HCT116 (cell line): ENCODE data around the gene KRTAP10-1. TPM values are rescaled to one million over a fixed set of nuclear protein-coding genes. Genes with fewer than 3 reads are reported as not detected.

Experiments
- ATAC-seq: fragments of 200-7000 bp; cut with Tn5 transposase; 2 replicates; pipeline ENCODE4 v1.9.1; 2020; ENCODE audit warnings: mild to moderate bottlenecking, moderate library complexity
- BruUV-seq: library from RNA; stranded (reverse); fragments of 400-500 nt; replicated peaks from 2 replicates; lab custom pipeline; 2021; lab: Mats Ljungman, UMichigan
- CTCF ChIA-PET: fragments of 300-600 bp; sonication (Branson Sonifier 250); formaldehyde crosslinking; loops from one replicate; lab custom pipeline; 2021; ENCODE audit warnings: antibody characterized with exemption; lab: Charles Lee
- POLR2A ChIA-PET: fragments of 300-600, 350-600 bp; sonication (Branson Sonifier 250); formaldehyde crosslinking; loops from one replicate; lab custom pipeline; 2021; ENCODE audit warnings: antibody characterized with exemption; lab: Charles Lee
- RAD21 ChIA-PET, 2 experiments: fragments of 300-600 bp; sonication (Branson Sonifier 250); formaldehyde crosslinking; loops; one replicate each; lab custom pipeline; 2023; ENCODE audit warnings: low total read pairs in 2 of 2; ENCODE audit not compliant: uncharacterized antibody in 2 of 2, unreplicated experiment in 2 of 2, low non-redundant PET in 1 of 2; lab: Charles Lee
- DNase-seq: peaks from one replicate; pipeline ENCODE4 v3.0.0-alpha.2; 2010; ENCODE audit warnings: low read depth, low spot score
- H2AFZ ChIP-seq: fragments of 200-600 bp; shearing (Covaris generic), sonication (generic); 2 replicates; pipeline ENCODE4 v1.6.1; 2017; ENCODE audit warnings: low read depth, mixed run types, mixed read lengths, antibody characterized with exemption, low read length; ENCODE audit not compliant: poor library complexity, severe bottlenecking
- H3K27ac ChIP-seq: 2 replicates; pipeline ENCODE4 v1.5.1; 2012; ENCODE audit warnings: low read depth, low read length
- H3K27me3 ChIP-seq: fragments of 200-600 bp; sonication (generic); 2 replicates; pipeline ENCODE4 v1.6.1; 2016; ENCODE audit warnings: mixed run types, low read length, mixed read lengths; ENCODE audit not compliant: insufficient read depth
- H3K36me3 ChIP-seq, 2 experiments: fragments of 200-500 bp in 1 of 2; fragments of 200-600 bp in 1 of 2; sonication (Bioruptor generic) in 1 of 2; sonication (generic) in 1 of 2; 2 replicates each; pipeline versions ENCODE4 v1.5.1 to v1.6.1; 2014 to 2016; ENCODE audit warnings: low read length in 2 of 2, inconsistent platforms in 1 of 2, mixed read lengths in 1 of 2, mixed run types in 1 of 2; ENCODE audit not compliant: insufficient read depth in 2 of 2, control insufficient read depth in 1 of 2
- H3K4me1 ChIP-seq, 2 experiments: fragments of 200-600 bp in 1 of 2; sonication (generic) in 1 of 2; 2 replicates each; pipeline versions ENCODE4 v1.5.1 to v1.6.1; 2012 to 2017; ENCODE audit warnings: low read length in 2 of 2, inconsistent platforms in 1 of 2, mild to moderate bottlenecking in 1 of 2, mixed read lengths in 1 of 2, mixed run types in 1 of 2, moderate library complexity in 1 of 2; ENCODE audit not compliant: insufficient read depth in 2 of 2, control insufficient read depth in 1 of 2
- H3K4me2 ChIP-seq: fragments of 200-600 bp; sonication (generic); 2 replicates; pipeline ENCODE4 v1.6.1; 2017; ENCODE audit warnings: mixed run types, low read length, mixed read lengths
- H3K4me3 ChIP-seq, 2 experiments: fragments of 200-600 bp in 1 of 2; sonication (generic) in 1 of 2; replicated peaks in 1 of 2; 2 replicates each; pipeline ENCODE4 v1.5.1; 2011 to 2016; ENCODE audit warnings: low read length in 2 of 2, control low read depth in 1 of 2, low read depth in 1 of 2, mild to moderate bottlenecking in 1 of 2, mixed read lengths in 1 of 2, mixed run types in 1 of 2
- H3K79me2 ChIP-seq: fragments of 200-600 bp; sonication (generic); 2 replicates; pipeline ENCODE4 v1.6.1; 2017; ENCODE audit warnings: mild to moderate bottlenecking, mixed run types, low read length, moderate library complexity, mixed read lengths; ENCODE audit not compliant: insufficient read depth
- H3K9ac ChIP-seq: fragments of 200-600 bp; sonication (generic); 2 replicates; pipeline ENCODE4 v1.6.1; 2016; ENCODE audit warnings: low read length, mixed read lengths
- H3K9me2 ChIP-seq: fragments of 200-600 bp; sonication (generic), shearing (Covaris generic); 2 replicates; pipeline ENCODE4 v1.6.1; 2017; ENCODE audit warnings: mixed run types, mild to moderate bottlenecking, moderate library complexity; ENCODE audit not compliant: insufficient read depth
- H3K9me3 ChIP-seq, 2 experiments: fragments of 200-500 bp in 1 of 2; fragments of 200-600 bp in 1 of 2; sonication (Bioruptor generic) in 1 of 2; sonication (generic) in 1 of 2; 2 replicates each; pipeline ENCODE4 v1.6.1; 2014 to 2017; ENCODE audit warnings: low read length in 2 of 2, mixed read lengths in 2 of 2, inconsistent platforms in 1 of 2, low read depth in 1 of 2, mild to moderate bottlenecking in 1 of 2, mixed run types in 1 of 2, moderate library complexity in 1 of 2; ENCODE audit not compliant: control insufficient read depth in 1 of 2, insufficient read depth in 1 of 2
- H4K20me1 ChIP-seq: fragments of 200-600 bp; sonication (generic), shearing (Covaris generic); 2 replicates; pipeline ENCODE4 v1.6.1; 2017; ENCODE audit warnings: mixed run types, mild to moderate bottlenecking, moderate library complexity; ENCODE audit not compliant: insufficient read depth
- ATF3 ChIP-seq: IDR thresholded peaks from 2 replicates; pipeline ENCODE4 v1.6.1; 2012
- CBX3 ChIP-seq: IDR thresholded peaks from 2 replicates; pipeline ENCODE4 v1.6.1; 2012; ENCODE audit warnings: low read depth
- CEBPB ChIP-seq: IDR thresholded peaks from 2 replicates; pipeline ENCODE4 v1.6.1; 2012; ENCODE audit warnings: low read depth
- CTCF ChIP-seq, 3 experiments: fragments of 200-600 bp in 1 of 3; sonication (generic) in 1 of 3; IDR thresholded peaks in 2 of 3; conservative IDR thresholded peaks in 1 of 3; 2 replicates each; pipeline ENCODE4 v1.5.1; 2012 to 2017; ENCODE audit warnings: low read depth in 2 of 3, low read length in 2 of 3, antibody characterized with exemption in 1 of 3, borderline replicate concordance in 1 of 3, control low read depth in 1 of 3, mild to moderate bottlenecking in 1 of 3, mixed read lengths in 1 of 3, mixed run types in 1 of 3, moderate library complexity in 1 of 3; ENCODE audit not compliant: insufficient read depth in 1 of 3
- EGR1 ChIP-seq: IDR thresholded peaks from 2 replicates; pipeline ENCODE4 v1.6.1; 2012; ENCODE audit warnings: low read depth
- ELF1 ChIP-seq: IDR thresholded peaks from 2 replicates; pipeline ENCODE4 v1.6.1; 2012; ENCODE audit warnings: low read depth, borderline replicate concordance
- EZH2 ChIP-seq: fragments of 200-600 bp; sonication (generic); IDR thresholded peaks from 2 replicates; pipeline ENCODE4 v1.6.1; 2017; ENCODE audit warnings: antibody characterized with exemption, mixed run types
- EZH2phosphoT487 ChIP-seq: fragments of 200-600 bp; IDR thresholded peaks from 2 replicates; pipeline ENCODE4 v1.6.1; 2018; ENCODE audit warnings: antibody characterized with exemption, borderline replicate concordance
- JUND ChIP-seq: IDR thresholded peaks from 2 replicates; pipeline ENCODE4 v1.6.1; 2012
- POLR2A ChIP-seq: IDR thresholded peaks from 2 replicates; pipeline ENCODE4 v1.7.0; 2011; ENCODE audit warnings: borderline replicate concordance; ENCODE audit not compliant: insufficient read depth, insufficient read length; ENCODE audit errors: extremely low read depth
- POLR2AphosphoS5 ChIP-seq: IDR thresholded peaks from 2 replicates; pipeline ENCODE4 v1.6.1; 2011; ENCODE audit warnings: mild to moderate bottlenecking, low read depth, low read length, moderate library complexity
- RAD21 ChIP-seq: IDR thresholded peaks from 2 replicates; pipeline ENCODE4 v1.6.1; 2012; ENCODE audit warnings: low read depth, mild to moderate bottlenecking
- REST ChIP-seq: IDR thresholded peaks from 2 replicates; pipeline ENCODE4 v1.6.1; 2012; ENCODE audit warnings: low read depth
- SIN3A ChIP-seq: IDR thresholded peaks from 2 replicates; pipeline ENCODE4 v1.6.1; 2012; ENCODE audit warnings: low read depth
- SP1 ChIP-seq: IDR thresholded peaks from 2 replicates; pipeline ENCODE4 v1.6.1; 2012; ENCODE audit warnings: low read depth
- SRF ChIP-seq: IDR thresholded peaks from 2 replicates; pipeline ENCODE4 v1.6.1; 2012; ENCODE audit warnings: low read depth
- YY1 ChIP-seq: IDR thresholded peaks from 2 replicates; pipeline ENCODE4 v1.6.1; 2011; ENCODE audit warnings: low read length, low read depth, moderate library complexity, mild to moderate bottlenecking; ENCODE audit not compliant: insufficient replicate concordance; ENCODE audit errors: extremely low read depth
- ZBTB33 ChIP-seq: IDR thresholded peaks from 2 replicates; pipeline ENCODE4 v1.6.1; 2011; ENCODE audit warnings: mild to moderate bottlenecking, low read length, moderate library complexity; ENCODE audit not compliant: insufficient replicate concordance; ENCODE audit errors: extremely low read depth
- ZNF274 ChIP-seq: fragments of 200-500 bp; sonication (Bioruptor generic); IDR thresholded peaks from 2 replicates; pipeline ENCODE4 v1.6.1; 2014; ENCODE audit warnings: mild to moderate bottlenecking, low read depth, low read length, inconsistent platforms
- intact Hi-C: fragments of 100-400 bp; cut with micrococcal nuclease; formaldehyde crosslinking; loops from 2 replicates; pipeline ENCODE4 v1.10.0; 2022
- total RNA-seq: library from RNA; stranded (reverse); gene quantifications from one replicate; pipeline ENCODE4 v1.2.1, GENCODE V29; 2021; ENCODE audit not compliant: unreplicated experiment

The KRTAP10-1 gene
- total RNA-seq, 1 experiment from 2014 or later, result not detected

- Histone ChIP-seq H3K4me3 (no peak overlapping the region), H2AFZ (no peak overlapping the region), H3K9ac (no peak overlapping the region), H4K20me1 (no peaks in the 10 kb centered on the region), H3K27ac (no peak overlapping the region), H3K4me1 (peaks cover 9 to 15% of the 10 kb centered on the region in 2 experiments), H3K9me3 (no peaks in the 10 kb centered on the region), H3K36me3 (no peaks in the 10 kb centered on the region), H3K9me2 (no peaks in the 10 kb centered on the region), H3K27me3 (no peaks in the 10 kb centered on the region), H3K4me2 (no peak overlapping the region), H3K79me2 (no peaks in the 10 kb centered on the region)
- intact Hi-C loops, result no loop called here
- no TSS peak for BruUV-seq
- TF ChIP-seq ATF3 (no peak), CTCF (IDR thresholded peaks at IDR 0.05 in 2 of 3, conservative IDR thresholded peaks at IDR 0.05 in 1 of 3; ENCODE audit: borderline replicate concordance in 1 of 3, insufficient read depth in 1 of 3, low read depth in 2 of 3, low read length in 2 of 3) (no peak), CBX3 (no peak), SRF (no peak), ZBTB33 (no peak), POLR2AphosphoS5 (no peak), SP1 (no peak), RAD21 (no peak), ZNF274 (no peak), EGR1 (no peak), SIN3A (no peak), YY1 (no peak), POLR2A (no peak), ELF1 (no peak), CEBPB (no peak), JUND (no peak), REST (no peak), EZH2phosphoT487 (no peak), EZH2 (no peak)
- ATAC-seq (no peak), DNase-seq (no peak)
- ChIA-PET CTCF (no interaction called here), POLR2A (no interaction called here), RAD21 (no interaction called here)
Observed at GRCh38 chr21:44507673-44508425, 32.1 kb downstream of the KRTAP10-1 start.
